HUES64 (cell line): Measurements from ENCODE around the gene RSPRY1.
A peak's percentile ranks its signal among the peaks of the same experiment; 100 is the strongest.
"Not testable (repeated sequence)": the region's sequence is repeated elsewhere in the genome, so short reads cannot be mapped to it uniquely, and the experiment has no call there.

ENCODE experiments used
- H3K27ac ChIP-seq: 2 replicates; pipeline ENCODE4 v1.7.0; 2013; ENCODE audit warnings: low read depth, low read length, inconsistent platforms
- H3K27me3 ChIP-seq: 2 replicates; pipeline ENCODE4 v1.6.1; 2013; ENCODE audit warnings: mild to moderate bottlenecking, low read length; ENCODE audit not compliant: insufficient read depth
- H3K36me3 ChIP-seq: 2 replicates; pipeline ENCODE4 v1.6.1; 2013; ENCODE audit warnings: mild to moderate bottlenecking, low read length; ENCODE audit not compliant: insufficient read depth
- H3K4me1 ChIP-seq: 2 replicates; pipeline ENCODE4 v1.6.1; 2013; ENCODE audit warnings: mild to moderate bottlenecking, low read length, moderate library complexity; ENCODE audit not compliant: insufficient read depth
- H3K4me3 ChIP-seq: 2 replicates; pipeline ENCODE4 v1.5.1; 2013; ENCODE audit warnings: mild to moderate bottlenecking, low read length, moderate library complexity
- H3K9ac ChIP-seq: 2 replicates; pipeline ENCODE4 v1.6.1; 2013; ENCODE audit warnings: mild to moderate bottlenecking, low read depth, low read length
- H3K9me3 ChIP-seq: 2 replicates; pipeline ENCODE4 v1.6.1; 2013; ENCODE audit warnings: low read depth, low read length; ENCODE audit not compliant: insufficient read depth
- WGBS: fragments of 150-250, 120-280 bp; methylation state at CpG from one replicate; pipeline ENCODE4 v1.1.7; 2013; ENCODE audit warnings: missing lambda C conversion rate; 5-methylcytosine and 5-hydroxymethylcytosine counted together

Gene RSPRY1

GRCh38 chr16:57268804-57269800 is 83.0 kb downstream of the RSPRY1 start:
- H3K27ac ChIP-seq = no peak overlapping the region
- H3K9me3 ChIP-seq = no peaks in the 10 kb centered on the region
- 78% methylated on average over 14 of the region's 14 CpGs for WGBS

GRCh38 chr16:57270221-57271062 is 84.3 kb downstream of the RSPRY1 start:
- H3K36me3 ChIP-seq = no peaks in the 10 kb centered on the region
- no peak overlapping the region for H3K4me3 ChIP-seq
- peak overlapping the region; percentile 18; the same call in 1 of the 2 replicates for H3K27ac ChIP-seq
- no peak overlapping the region for H3K9ac ChIP-seq
- H3K27me3 ChIP-seq = no peaks in the 10 kb centered on the region
- no peaks in the 10 kb centered on the region for H3K9me3 ChIP-seq
- WGBS = 77% methylated on average over 23 of the region's 25 CpGs
- H3K4me1 ChIP-seq = peaks cover 12% of the 10 kb centered on the region; the same call in 1 of the 2 replicates

More at GRCh38 chr16:57268804-57269800, 83.0 kb downstream of the RSPRY1 start:
- H3K9ac ChIP-seq = no peak overlapping the region
- no peaks in the 10 kb centered on the region for H3K27me3 ChIP-seq
- no peak overlapping the region for H3K4me3 ChIP-seq
- peaks cover 12% of the 10 kb centered on the region; the same call in 1 of the 2 replicates for H3K4me1 ChIP-seq
- no peaks in the 10 kb centered on the region for H3K36me3 ChIP-seq

GRCh38 chr16:57271063-57271345 is 84.9 kb downstream of the RSPRY1 start:
- Histone ChIP-seq H3K36me3 (no peaks in the 10 kb centered on the region), H3K9ac (no peak overlapping the region), H3K27ac (no peak overlapping the region), H3K4me1 (peaks cover 12% of the 10 kb centered on the region; the same call in 1 of the 2 replicates), H3K27me3 (no peaks in the 10 kb centered on the region), H3K9me3 (no peaks in the 10 kb centered on the region), H3K4me3 (no peak overlapping the region)
- 88% methylated on average over 7 of the region's 7 CpGs for WGBS

GRCh38 chr16:57271867-57272495 is 85.9 kb downstream of the RSPRY1 start:
- no peaks in the 10 kb centered on the region for H3K9me3 ChIP-seq
- 92% methylated on average over 5 of the region's 5 CpGs for WGBS
- H3K4me1 ChIP-seq = peaks cover 9% of the 10 kb centered on the region

GRCh38 chr16:57273359-57273758 is 87.2 kb downstream of the RSPRY1 start:
- H3K9ac ChIP-seq = no peak overlapping the region
- H3K27ac ChIP-seq = no peak overlapping the region
- H3K4me1 ChIP-seq = peaks cover 9% of the 10 kb centered on the region
- H3K27me3 ChIP-seq = no peaks in the 10 kb centered on the region
- H3K9me3 ChIP-seq = no peaks in the 10 kb centered on the region
- 70% methylated on average over 1 of the region's 1 CpG for WGBS
- no peak overlapping the region for H3K4me3 ChIP-seq
- H3K36me3 ChIP-seq = no peaks in the 10 kb centered on the region

More at GRCh38 chr16:57271867-57272495, 85.9 kb downstream of the RSPRY1 start:
- H3K27me3 ChIP-seq = no peaks in the 10 kb centered on the region
- H3K9ac ChIP-seq = no peak overlapping the region
- no peak overlapping the region for H3K27ac ChIP-seq
- no peaks in the 10 kb centered on the region for H3K36me3 ChIP-seq
- H3K4me3 ChIP-seq = no peak overlapping the region

GRCh38 chr16:57273826-57274225 is 87.7 kb downstream of the RSPRY1 start:
- no peak overlapping the region for H3K4me3 ChIP-seq
- H3K4me1 ChIP-seq = peaks cover 9% of the 10 kb centered on the region
- no peaks in the 10 kb centered on the region for H3K27me3 ChIP-seq
- no peaks in the 10 kb centered on the region for H3K36me3 ChIP-seq
- H3K9ac ChIP-seq = no peak overlapping the region
- no peak overlapping the region for H3K27ac ChIP-seq
- H3K9me3 ChIP-seq = no peaks in the 10 kb centered on the region
- 90% methylated on average over 5 of the region's 5 CpGs for whole genome bisulfite sequencing

GRCh38 chr16:57275946-57276345 is 89.8 kb downstream of the RSPRY1 start:
- H3K36me3 ChIP-seq, H3K4me3 ChIP-seq, H3K27ac ChIP-seq, H3K4me1 ChIP-seq, H3K27me3 ChIP-seq, H3K9ac ChIP-seq, H3K9me3 ChIP-seq: not testable (repeated sequence)
- 89% methylated on average over 5 of the region's 5 CpGs for WGBS

GRCh38 chr16:57276596-57276995 is 90.5 kb downstream of the RSPRY1 start:
- H3K9me3 ChIP-seq = no peaks in the 10 kb centered on the region
- H3K27ac ChIP-seq = no peak overlapping the region
- peaks cover 2% of the 10 kb centered on the region; the same call in 1 of the 2 replicates for H3K4me1 ChIP-seq
- no peak overlapping the region for H3K4me3 ChIP-seq
- H3K36me3 ChIP-seq = no peaks in the 10 kb centered on the region
- H3K27me3 ChIP-seq = no peaks in the 10 kb centered on the region
- 80% methylated on average over 5 of the region's 5 CpGs for WGBS
- no peak overlapping the region for H3K9ac ChIP-seq

- WGBS = no CpG with 5 or more reads among the region's 1 CpG
- H3K27me3 ChIP-seq = peaks cover 5% of the 10 kb centered on the region
- no peaks in the 10 kb centered on the region for H3K36me3 ChIP-seq
- no peak overlapping the region for H3K9ac ChIP-seq
- H3K27ac ChIP-seq = no peak overlapping the region
- H3K9me3 ChIP-seq = no peaks in the 10 kb centered on the region
- H3K4me1 ChIP-seq = peaks cover 2% of the 10 kb centered on the region; the same call in 1 of the 2 replicates
- no peak overlapping the region for H3K4me3 ChIP-seq
Measured at GRCh38 chr16:57277586-57277985, 91.5 kb downstream of the RSPRY1 start.

GRCh38 chr16:57278494-57278893 is 92.4 kb downstream of the RSPRY1 start:
- 91% methylated on average over 4 of the region's 4 CpGs for WGBS
- Histone ChIP-seq H3K4me1 (peaks cover 2% of the 10 kb centered on the region; the same call in 1 of the 2 replicates), H3K4me3 (no peak overlapping the region), H3K27me3 (peaks cover 15% of the 10 kb centered on the region), H3K9ac (no peak overlapping the region), H3K9me3 (no peaks in the 10 kb centered on the region), H3K36me3 (no peaks in the 10 kb centered on the region), H3K27ac (no peak overlapping the region)
